ENCODE data around the gene BMP8B. TPM values are rescaled to one million over a fixed set of nuclear protein-coding genes. Genes with fewer than 3 reads are reported as not detected.

Gene BMP8B
- polyA plus RNA-seq, 1 of the 3 experiments (the other 2 are of a cell fraction), result 0.07 TPM

GRCh38 chr1:39812913-39813312 lies 24.2 kb upstream of the BMP8B start:
- Histone ChIP-seq H3F3A (replicated peaks; ENCODE audit: insufficient read depth) (no peaks in the 10 kb centered on the region), H3K4me2 (no peak overlapping the region), H3K4me1 (ENCODE audit: control insufficient read depth in 1 of 2, insufficient read depth in 2 of 2, low read depth in 1 of 2, low read length in 1 of 2) (no peaks in the 10 kb centered on the region), H3K79me2 (ENCODE audit: insufficient read depth) (no peaks in the 10 kb centered on the region), H3K27me3 (ENCODE audit: insufficient read depth) (peaks cover 8% of the 10 kb centered on the region; the same call in 1 of the 2 replicates), H3K9me2 (no peaks in the 10 kb centered on the region), H4K20me1 (ENCODE audit: insufficient read depth) (no peaks in the 10 kb centered on the region), H3K4me3 (ENCODE audit: low read depth in 2 of 2, low read length in 1 of 2) (no peak overlapping the region), H3K9me3 (no peaks in the 10 kb centered on the region), H3K36me3 (replicated peaks in 1 of 2; ENCODE audit: control insufficient read depth in 1 of 2, insufficient read depth in 2 of 2, low read length in 1 of 2) (no peaks in the 10 kb centered on the region), H2AFZ (ENCODE audit: low read depth) (no peak overlapping the region), H3K27ac (ENCODE audit: low read depth in 2 of 2, low read length in 1 of 2) (no peak overlapping the region), H3K9ac (no peak overlapping the region)
- TF ChIP-seq FOXM1 (IDR thresholded peaks at IDR 0.05; ENCODE audit: low read depth) (no peak), PBX3 (IDR thresholded peaks at IDR 0.05) (no peak), RXRA (IDR thresholded peaks at IDR 0.05; ENCODE audit: borderline replicate concordance, low read depth) (no peak), RCOR1 (IDR thresholded peaks at IDR 0.05; ENCODE audit: low read length) (no peak), SMC3 (IDR thresholded peaks at IDR 0.05; ENCODE audit: low read depth, low read length) (no peak), EP300 (IDR thresholded peaks at IDR 0.05; ENCODE audit: borderline replicate concordance in 1 of 2, low read depth in 1 of 2, low read length in 1 of 2) (no peak), POLR2AphosphoS5 (IDR thresholded peaks at IDR 0.05; ENCODE audit: low read depth, low read length) (no peak), ELF1 (IDR thresholded peaks at IDR 0.05) (no peak), RFX5 (IDR thresholded peaks at IDR 0.05; ENCODE audit: low read length) (no peak), SIN3A (IDR thresholded peaks at IDR 0.05; ENCODE audit: borderline replicate concordance, low read depth, low read length) (no peak), CHD2 (IDR thresholded peaks at IDR 0.05; ENCODE audit: low read length, partially characterized antibody) (no peak), CTCF (IDR thresholded peaks at IDR 0.05) (no peak)
- TF ChIP-seq, protein P1, sequence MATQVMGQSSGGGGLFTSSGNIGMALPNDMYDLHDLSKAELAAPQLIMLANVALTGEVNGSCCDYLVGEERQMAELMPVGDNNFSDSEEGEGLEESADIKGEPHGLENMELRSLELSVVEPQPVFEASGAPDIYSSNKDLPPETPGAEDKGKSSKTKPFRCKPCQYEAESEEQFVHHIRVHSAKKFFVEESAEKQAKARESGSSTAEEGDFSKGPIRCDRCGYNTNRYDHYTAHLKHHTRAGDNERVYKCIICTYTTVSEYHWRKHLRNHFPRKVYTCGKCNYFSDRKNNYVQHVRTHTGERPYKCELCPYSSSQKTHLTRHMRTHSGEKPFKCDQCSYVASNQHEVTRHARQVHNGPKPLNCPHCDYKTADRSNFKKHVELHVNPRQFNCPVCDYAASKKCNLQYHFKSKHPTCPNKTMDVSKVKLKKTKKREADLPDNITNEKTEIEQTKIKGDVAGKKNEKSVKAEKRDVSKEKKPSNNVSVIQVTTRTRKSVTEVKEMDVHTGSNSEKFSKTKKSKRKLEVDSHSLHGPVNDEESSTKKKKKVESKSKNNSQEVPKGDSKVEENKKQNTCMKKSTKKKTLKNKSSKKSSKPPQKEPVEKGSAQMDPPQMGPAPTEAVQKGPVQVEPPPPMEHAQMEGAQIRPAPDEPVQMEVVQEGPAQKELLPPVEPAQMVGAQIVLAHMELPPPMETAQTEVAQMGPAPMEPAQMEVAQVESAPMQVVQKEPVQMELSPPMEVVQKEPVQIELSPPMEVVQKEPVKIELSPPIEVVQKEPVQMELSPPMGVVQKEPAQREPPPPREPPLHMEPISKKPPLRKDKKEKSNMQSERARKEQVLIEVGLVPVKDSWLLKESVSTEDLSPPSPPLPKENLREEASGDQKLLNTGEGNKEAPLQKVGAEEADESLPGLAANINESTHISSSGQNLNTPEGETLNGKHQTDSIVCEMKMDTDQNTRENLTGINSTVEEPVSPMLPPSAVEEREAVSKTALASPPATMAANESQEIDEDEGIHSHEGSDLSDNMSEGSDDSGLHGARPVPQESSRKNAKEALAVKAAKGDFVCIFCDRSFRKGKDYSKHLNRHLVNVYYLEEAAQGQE (IDR thresholded peaks at IDR 0.05; ENCODE audit: low read depth, low read length), result no peak
- TF ChIP-seq, protein P2, sequence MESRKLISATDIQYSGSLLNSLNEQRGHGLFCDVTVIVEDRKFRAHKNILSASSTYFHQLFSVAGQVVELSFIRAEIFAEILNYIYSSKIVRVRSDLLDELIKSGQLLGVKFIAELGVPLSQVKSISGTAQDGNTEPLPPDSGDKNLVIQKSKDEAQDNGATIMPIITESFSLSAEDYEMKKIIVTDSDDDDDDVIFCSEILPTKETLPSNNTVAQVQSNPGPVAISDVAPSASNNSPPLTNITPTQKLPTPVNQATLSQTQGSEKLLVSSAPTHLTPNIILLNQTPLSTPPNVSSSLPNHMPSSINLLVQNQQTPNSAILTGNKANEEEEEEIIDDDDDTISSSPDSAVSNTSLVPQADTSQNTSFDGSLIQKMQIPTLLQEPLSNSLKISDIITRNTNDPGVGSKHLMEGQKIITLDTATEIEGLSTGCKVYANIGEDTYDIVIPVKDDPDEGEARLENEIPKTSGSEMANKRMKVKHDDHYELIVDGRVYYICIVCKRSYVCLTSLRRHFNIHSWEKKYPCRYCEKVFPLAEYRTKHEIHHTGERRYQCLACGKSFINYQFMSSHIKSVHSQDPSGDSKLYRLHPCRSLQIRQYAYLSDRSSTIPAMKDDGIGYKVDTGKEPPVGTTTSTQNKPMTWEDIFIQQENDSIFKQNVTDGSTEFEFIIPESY (IDR thresholded peaks at IDR 0.05; ENCODE audit: borderline replicate concordance, low read depth), result no peak
- TF ChIP-seq, protein P3, sequence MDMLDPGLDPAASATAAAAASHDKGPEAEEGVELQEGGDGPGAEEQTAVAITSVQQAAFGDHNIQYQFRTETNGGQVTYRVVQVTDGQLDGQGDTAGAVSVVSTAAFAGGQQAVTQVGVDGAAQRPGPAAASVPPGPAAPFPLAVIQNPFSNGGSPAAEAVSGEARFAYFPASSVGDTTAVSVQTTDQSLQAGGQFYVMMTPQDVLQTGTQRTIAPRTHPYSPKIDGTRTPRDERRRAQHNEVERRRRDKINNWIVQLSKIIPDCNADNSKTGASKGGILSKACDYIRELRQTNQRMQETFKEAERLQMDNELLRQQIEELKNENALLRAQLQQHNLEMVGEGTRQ (IDR thresholded peaks at IDR 0.05; ENCODE audit: borderline replicate concordance, low read depth, low read length), result no peak
- WGBS (ENCODE audit: low lambda C conversion rate), result 47% methylated on average over 3 of the region's 3 CpGs
- ChIA-PET POLR2A (no interaction called here), CTCF (interaction anchor here (2.3 to 4.8 kb wide), 2 partner anchors 13 to 89 kb away, joined by 5 to 20 read pairs; partner anchors contain the start of gene MYCL)
- DNase-seq, result no peak
